Neuron (in vitro differentiated cells): ENCODE data around the gene COL5A1.

ENCODE experiments used
- H2AFZ ChIP-seq: one replicate; pipeline ENCODE4 v1.6.1; 2013; ENCODE audit warnings: low read depth, mild to moderate bottlenecking, inconsistent platforms, low read length, moderate library complexity
- H3K27me3 ChIP-seq: one replicate; pipeline ENCODE4 v1.6.1; 2013; ENCODE audit warnings: low read length; ENCODE audit not compliant: insufficient read depth
- H3K36me3 ChIP-seq: one replicate; pipeline ENCODE4 v1.6.1; 2013; ENCODE audit warnings: low read length; ENCODE audit not compliant: insufficient read depth
- H3K4me1 ChIP-seq: one replicate; pipeline ENCODE4 v1.6.1; 2013; ENCODE audit warnings: low read length; ENCODE audit not compliant: insufficient read depth
- H3K4me3 ChIP-seq: 2 replicates; pipeline ENCODE4 v1.5.1; 2013; ENCODE audit warnings: mild to moderate bottlenecking, low read length, moderate library complexity
- H3K9me3 ChIP-seq: one replicate; pipeline ENCODE4 v1.6.1; 2013; ENCODE audit warnings: low read length

Gene COL5A1

DNA sequence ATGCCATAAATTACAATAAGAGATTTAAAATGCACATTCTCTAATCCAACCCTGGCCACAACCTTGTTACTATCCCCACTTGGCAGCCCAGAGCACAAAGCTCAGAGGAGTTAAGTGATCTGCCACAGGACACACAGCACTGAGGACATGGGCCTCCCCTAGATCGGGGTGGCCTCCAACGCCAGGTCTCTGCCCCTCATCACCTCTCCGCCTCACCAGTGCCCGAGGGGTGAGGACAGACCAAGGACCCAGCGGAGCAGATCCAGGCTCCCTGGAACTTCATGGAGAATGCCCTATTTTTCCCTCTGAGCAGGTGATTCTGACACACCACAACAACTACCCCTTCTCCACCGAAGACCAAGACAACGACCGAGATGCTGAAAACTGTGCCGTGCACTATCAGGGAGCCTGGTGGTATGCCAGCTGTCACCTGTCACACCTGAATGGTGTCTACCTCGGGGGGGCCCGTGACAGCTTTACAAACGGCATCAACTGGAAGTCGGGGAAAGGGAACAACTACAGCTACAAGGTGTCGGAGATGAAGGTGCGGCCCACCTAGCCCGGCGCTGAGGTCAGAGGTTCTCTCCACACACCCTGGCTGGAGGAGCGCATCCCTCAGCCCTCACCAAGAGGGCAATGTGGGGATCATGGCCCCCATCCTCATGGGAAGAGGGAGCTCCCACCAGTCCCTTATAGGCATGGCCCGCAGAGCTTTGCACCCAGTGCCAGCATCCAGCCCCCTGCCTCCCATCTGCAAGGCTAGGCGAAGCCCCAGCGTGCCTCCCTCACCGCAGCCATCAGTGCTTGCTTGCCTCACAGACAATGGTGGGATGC lies 226.5 kb downstream of the COL5A1 start:
- no peaks in the 10 kb centered on the region for H3K27me3 ChIP-seq
- no peaks in the 10 kb centered on the region for H3K9me3 ChIP-seq
- no peaks in the 10 kb centered on the region for H3K36me3 ChIP-seq
- H2AFZ ChIP-seq = no peak overlapping the region
- H3K4me3 ChIP-seq = no peak overlapping the region
- H3K4me1 ChIP-seq = no peaks in the 10 kb centered on the region

DNA sequence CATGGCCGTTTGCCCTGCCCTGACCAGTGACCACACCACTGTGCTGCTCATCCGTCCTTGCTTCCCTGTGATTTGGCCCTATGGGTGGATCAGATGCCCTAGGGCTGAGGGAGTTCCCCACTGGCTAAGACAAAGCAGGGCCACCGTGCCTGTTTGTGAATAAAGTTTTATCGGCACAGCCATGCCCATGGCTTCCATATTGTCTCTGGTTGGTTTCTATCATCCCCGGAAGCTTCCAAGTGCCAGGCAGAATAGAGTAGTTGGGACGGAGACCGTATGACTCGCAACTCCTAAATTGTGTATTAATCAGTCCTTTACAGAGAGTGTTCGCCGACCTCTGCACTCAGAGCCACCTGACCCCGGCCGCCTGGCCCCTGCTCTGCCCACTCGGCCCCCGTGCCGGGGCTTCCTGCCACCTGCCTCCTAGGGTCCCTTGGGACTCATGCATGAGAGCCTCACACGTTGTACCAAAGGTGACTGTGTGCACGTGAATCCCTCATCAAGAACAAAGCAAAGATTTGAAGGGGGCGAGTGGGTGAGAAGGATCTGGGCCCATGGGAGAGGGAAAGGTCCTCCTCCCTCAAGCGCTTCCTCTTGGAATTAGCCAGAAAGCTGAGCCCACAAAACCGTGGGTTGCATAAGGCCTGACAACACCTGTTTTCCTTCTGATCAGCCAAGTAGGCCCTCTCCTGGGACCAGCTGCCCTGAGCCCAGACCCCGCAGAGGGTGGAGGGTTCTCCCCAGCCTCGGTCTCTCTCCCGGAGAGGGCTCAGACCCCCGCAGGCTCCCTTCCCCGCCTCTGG lies 227.3 kb downstream of the COL5A1 start:
- Histone ChIP-seq H3K9me3 (no peaks in the 10 kb centered on the region), H3K4me3 (no peak overlapping the region), H3K36me3 (no peaks in the 10 kb centered on the region), H2AFZ (no peak overlapping the region), H3K4me1 (no peaks in the 10 kb centered on the region), H3K27me3 (no peaks in the 10 kb centered on the region)

DNA sequence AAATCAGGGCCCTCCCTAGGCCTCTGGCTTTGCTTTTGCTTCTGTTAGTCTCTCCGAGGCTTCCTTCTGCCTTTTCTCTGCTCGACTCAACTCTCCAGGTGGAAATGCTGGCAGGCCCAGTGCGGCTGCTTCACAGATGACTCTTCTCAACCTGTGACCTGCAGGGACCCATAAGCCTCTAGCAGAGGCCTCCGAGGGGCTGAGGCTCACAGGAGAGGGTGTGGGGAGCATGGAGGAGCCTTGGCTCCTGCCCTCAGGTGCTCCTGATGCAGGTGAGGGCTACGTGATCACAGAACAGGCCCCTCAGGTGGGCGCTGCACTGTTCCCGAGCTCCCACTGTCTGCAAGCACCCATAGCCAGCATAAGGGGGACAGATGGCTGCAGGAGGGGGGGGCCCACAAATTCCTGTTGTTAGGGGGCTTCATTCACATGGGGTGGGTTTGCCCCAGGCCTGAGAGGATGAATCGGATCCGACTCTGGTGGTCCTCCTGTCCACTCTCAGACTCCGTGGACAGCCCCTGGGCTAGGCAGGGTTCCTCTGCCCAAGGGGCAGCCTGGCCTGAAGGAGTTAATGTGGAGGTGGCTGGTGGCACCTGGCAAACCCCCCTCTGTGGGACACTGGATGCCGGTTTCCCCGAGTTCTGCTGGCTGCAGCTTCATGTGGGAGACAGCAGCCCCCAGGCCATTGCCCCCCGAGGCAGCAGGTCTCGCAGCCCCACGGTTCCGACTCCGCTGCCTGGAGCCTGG lies 228.1 kb downstream of the COL5A1 start:
- Histone ChIP-seq H3K4me1 (no peaks in the 10 kb centered on the region), H3K4me3 (no peak overlapping the region), H3K27me3 (no peaks in the 10 kb centered on the region), H3K9me3 (no peaks in the 10 kb centered on the region), H2AFZ (no peak overlapping the region), H3K36me3 (no peaks in the 10 kb centered on the region)

DNA sequence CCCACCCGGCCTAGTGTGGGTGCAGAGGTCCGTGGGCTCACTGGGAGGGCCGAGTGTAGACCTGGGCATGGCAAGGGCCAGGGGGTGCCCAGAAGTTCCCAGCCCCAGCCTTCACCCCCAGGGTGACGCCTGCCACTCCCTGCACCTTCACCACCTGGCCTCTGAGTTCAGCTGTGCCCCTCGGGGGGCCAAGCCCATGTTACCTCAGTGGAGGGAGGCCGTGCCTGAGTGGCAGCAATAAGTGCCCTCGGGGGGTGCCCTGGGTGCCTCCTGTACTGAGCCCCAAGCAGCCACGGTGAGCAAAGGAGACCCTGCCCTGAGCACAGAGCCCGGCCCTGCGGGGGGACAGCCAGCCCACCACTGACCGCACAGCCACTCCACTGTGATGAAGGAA lies 228.7 kb downstream of the COL5A1 start:
- Histone ChIP-seq H3K9me3 (no peaks in the 10 kb centered on the region), H2AFZ (no peak overlapping the region), H3K4me1 (no peaks in the 10 kb centered on the region), H3K36me3 (no peaks in the 10 kb centered on the region), H3K27me3 (no peaks in the 10 kb centered on the region), H3K4me3 (no peak overlapping the region)

DNA sequence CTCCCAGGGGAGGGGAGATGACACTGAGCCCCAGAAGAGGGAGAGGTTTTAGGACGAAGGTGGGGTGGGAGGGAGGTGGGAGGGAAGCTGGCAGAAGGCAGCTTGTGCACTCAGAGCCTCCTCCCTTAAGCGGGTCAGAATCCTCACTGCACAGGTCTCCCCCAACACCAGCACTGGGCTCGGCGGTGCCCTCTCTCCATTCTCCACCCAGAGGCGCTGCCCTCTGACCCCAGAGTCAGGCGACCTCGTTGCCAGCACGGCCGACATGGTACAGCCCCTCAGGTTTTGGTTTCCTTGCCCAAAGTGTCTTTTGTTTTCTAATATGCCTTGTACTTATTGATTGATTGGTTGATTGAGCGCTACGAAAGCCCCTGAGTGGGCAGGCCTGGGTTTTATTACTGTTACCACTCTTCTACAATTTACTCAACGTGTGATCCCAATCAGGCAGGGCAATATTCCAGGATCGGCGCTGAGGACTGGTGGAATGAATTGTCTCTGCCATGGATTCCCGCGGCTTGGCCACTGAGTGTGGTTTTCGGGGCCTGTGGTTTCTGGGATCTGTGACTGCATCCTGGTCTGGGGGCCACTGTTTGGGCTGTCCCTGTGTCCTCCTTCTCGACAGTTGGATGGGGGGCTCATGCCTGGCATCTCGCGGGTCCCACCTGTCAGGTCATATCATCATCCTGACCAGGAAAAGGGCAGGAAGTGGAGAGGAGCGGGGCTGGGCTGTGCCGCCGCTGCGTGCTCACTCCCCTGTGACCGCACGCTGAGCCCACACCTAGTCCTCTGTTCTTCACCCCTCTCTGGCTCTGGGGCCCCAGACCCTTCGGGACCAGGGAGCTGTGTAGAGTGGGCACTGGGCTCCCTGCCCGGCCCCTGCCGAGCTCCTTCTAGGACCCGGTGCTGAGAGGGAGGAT lies 229.4 kb downstream of the COL5A1 start:
- Histone ChIP-seq H3K9me3 (no peaks in the 10 kb centered on the region), H3K36me3 (no peaks in the 10 kb centered on the region), H3K27me3 (no peaks in the 10 kb centered on the region), H2AFZ (no peak overlapping the region), H3K4me3 (no peak overlapping the region), H3K4me1 (no peaks in the 10 kb centered on the region)

DNA sequence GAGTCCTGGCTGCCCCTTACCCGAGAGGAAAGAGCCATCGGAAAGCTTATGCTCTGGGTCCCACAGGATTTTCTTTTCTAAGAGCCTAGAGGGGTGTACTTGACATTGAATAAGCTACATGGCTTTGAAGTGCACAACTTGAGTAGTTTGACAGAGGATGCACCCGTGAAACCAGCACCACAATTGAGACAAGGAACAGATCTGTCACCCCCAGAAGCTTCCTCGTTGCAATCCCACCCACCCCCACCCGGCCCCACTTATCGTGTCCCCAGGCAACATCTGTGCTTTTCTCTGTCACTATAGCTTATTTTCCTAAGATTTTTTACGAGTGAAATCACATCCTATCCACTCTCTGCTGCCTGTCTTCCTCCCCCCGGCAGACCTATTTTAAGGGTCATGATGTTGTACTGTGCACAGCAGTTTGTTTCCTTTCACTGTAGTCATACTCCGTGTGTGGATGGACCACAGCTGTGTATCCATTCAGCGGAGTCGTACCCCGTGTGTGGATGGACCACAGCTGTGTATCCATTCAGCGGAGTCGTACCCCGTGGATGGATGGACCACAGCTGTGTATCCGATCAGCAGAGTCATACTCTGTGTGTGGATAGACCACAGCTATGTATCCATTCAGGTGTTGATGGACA lies 230.2 kb downstream of the COL5A1 start:
- Histone ChIP-seq H3K27me3 (no peaks in the 10 kb centered on the region), H3K36me3 (no peaks in the 10 kb centered on the region), H3K4me3 (no peak overlapping the region), H3K4me1 (no peaks in the 10 kb centered on the region), H2AFZ (no peak overlapping the region), H3K9me3 (no peaks in the 10 kb centered on the region)

DNA sequence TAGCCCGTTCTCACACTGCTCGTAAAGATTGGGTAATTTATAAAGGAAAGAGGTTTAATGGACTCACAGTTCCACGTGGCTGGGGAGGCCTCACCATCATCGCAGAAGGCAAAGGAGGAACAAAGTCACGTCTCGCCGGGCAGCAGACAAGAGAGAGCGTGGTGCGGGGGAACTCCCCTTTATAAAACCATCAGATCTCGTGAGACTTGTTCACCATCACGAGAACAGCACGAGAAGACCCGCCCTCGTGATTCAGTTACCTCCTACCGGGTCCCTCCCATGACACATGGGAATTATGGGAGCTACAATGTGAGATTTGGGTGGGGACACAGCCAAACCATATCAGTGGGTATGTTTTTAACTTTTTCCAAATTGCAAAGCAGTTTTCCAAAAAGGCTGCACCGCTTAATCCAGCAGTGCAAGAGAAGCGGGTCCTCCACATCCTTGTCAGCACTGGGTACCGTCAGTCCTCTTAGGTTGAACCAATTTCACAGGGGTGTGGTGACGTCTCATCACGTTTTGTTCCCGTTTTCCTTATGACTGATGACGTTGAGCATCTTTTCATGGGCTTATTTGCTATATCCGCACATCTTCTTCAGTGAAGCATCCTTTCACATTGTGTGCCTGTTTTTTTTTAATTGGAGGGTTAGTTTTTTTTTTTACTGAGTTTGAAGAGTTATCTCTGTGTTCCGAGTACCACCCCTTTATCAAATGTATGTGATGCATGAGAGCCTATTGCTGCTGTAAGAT lies 231.1 kb downstream of the COL5A1 start:
- Histone ChIP-seq H3K36me3 (no peaks in the 10 kb centered on the region), H2AFZ (no peak overlapping the region), H3K9me3 (no peaks in the 10 kb centered on the region), H3K27me3 (no peaks in the 10 kb centered on the region), H3K4me3 (no peak overlapping the region), H3K4me1 (no peaks in the 10 kb centered on the region)

DNA sequence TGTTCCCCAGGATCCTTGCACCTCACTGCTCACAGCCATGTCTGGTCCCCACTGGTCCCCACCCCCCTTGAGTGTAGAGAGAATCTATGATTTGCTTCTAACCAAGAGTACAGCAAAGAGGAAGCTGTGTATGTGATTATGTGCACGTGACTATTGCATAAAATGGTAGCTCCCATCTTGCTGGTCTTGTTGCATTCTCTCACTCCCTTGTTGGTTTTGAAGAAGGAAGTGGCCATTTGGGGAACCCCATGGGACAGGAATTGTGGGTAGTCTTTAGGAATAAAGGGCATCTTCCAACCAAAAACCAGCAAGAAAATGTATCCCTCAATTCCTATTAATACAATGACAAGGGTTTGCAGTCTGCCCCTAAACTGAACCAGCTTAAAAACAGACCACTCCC lies 233.8 kb downstream of the COL5A1 start:
- Histone ChIP-seq H3K9me3 (no peaks in the 10 kb centered on the region), H3K36me3 (no peaks in the 10 kb centered on the region), H3K4me1 (no peaks in the 10 kb centered on the region), H2AFZ (no peak overlapping the region), H3K4me3 (no peak overlapping the region), H3K27me3 (peaks cover 6% of the 10 kb centered on the region)

DNA sequence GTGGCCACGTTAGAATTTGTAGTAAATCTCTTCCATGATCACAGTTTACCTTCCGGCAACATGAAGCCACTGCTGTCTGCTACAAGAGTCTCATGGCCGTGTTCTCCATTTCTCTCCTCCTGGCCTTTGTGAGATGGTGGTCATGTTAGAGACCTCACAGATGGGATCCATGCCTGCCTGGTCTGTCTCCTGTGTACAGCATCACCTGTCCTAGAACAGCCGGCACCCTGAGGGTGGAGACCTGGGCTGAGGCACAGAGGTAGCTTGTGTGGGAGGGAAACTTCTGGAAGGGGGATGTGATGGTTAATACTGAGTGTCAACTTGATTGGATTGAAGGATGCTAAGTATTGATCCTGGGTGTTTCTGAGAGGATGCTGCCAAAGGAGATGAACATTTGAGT lies 235.9 kb downstream of the COL5A1 start:
- Histone ChIP-seq H3K9me3 (no peaks in the 10 kb centered on the region), H3K27me3 (peaks cover 8% of the 10 kb centered on the region), H3K4me3 (no peak overlapping the region), H2AFZ (no peak overlapping the region), H3K36me3 (no peaks in the 10 kb centered on the region), H3K4me1 (no peaks in the 10 kb centered on the region)

DNA sequence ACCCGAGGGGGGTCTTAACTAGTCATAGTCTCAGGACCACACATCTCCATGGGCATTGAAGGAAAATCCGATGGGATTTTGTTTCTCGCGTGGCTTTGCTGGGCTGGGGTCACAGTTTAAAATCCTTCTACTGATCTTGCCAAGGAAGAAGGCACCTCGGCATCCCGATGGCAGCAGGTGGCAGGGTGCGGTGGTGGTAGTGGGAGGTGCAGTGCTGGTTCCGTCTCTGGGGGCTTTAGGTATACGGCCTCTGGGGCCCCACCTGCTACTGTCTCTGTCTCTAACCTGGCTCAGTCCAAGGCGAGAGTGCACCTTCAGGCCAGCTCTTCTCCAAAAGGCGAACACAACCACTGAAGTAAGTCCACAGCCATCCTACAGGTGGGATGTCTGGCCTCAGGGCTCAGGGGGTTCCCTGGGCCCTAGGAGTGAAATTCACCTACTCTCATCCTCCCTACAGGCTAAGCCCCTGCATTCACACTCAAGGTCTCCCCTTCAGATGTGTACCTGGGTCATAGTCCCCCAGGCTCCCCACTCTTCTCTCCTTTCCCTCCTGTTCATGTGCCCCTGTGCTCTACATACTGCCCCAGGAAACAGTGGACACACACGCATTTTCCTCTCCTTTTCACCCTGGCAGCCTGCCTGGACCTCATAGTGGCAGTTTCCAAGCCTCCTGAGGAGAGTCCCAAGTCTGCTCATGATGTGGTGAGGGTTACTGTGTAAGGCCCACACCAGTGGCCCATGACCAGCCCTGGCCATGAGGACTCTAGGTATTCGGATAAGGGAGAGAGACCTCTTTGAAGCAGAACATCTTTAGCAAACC lies 238.3 kb downstream of the COL5A1 start:
- no peaks in the 10 kb centered on the region for H3K36me3 ChIP-seq
- no peaks in the 10 kb centered on the region for H3K4me1 ChIP-seq
- peaks cover 8% of the 10 kb centered on the region for H3K27me3 ChIP-seq
- no peak overlapping the region for H2AFZ ChIP-seq
- no peak overlapping the region for H3K4me3 ChIP-seq
- H3K9me3 ChIP-seq = no peaks in the 10 kb centered on the region
